ENCODE measurements around the gene CAPZA3. TPM values are rescaled to one million over a fixed set of nuclear protein-coding genes. Genes with fewer than 3 reads are reported as not detected.

Gene CAPZA3
- total RNA-seq, 1 experiment from 2014 or later = not detected

GRCh38 chr12:18731156-18731555 is 6.8 kb upstream of the CAPZA3 start:
- Mint-ChIP-seq H3K36me3 (ENCODE audit: insufficient read depth in 1 of 3, low read depth in 3 of 3) (peaks cover 9 to 22% (median 11%) of the 10 kb centered on the region in 3 experiments; a peak in 6 of 7 replicates), H3K27me3 (ENCODE audit: low read depth) (no peaks in the 10 kb centered on the region), H3K9me3 (peaks cover 17 to 18% of the 10 kb centered on the region in 2 experiments), H3K4me3 (no peak overlapping the region), H3K4me1 (peaks cover 0 to 6% of the 10 kb centered on the region in 2 experiments; a peak in 2 of 4 replicates), H3K27ac (no peak overlapping the region; a peak in 1 of 7 replicates)
- H3K79me2 ChIP-seq (ENCODE audit: insufficient read depth, low read length) = no peaks in the 10 kb centered on the region
- no peak overlapping the region for H2BK120ac ChIP-seq (ENCODE audit: low read depth, low read length, poor library complexity, severe bottlenecking)
- no peak overlapping the region for H4K8ac ChIP-seq (replicated peaks; ENCODE audit: insufficient read length, low read depth, low read length)
- H4K20me1 ChIP-seq (ENCODE audit: control insufficient read depth, insufficient read depth, insufficient read length) = no peaks in the 10 kb centered on the region
- no peak overlapping the region for H2BK20ac ChIP-seq (ENCODE audit: low read depth, low read length, poor library complexity, severe bottlenecking)
- H3K56ac ChIP-seq (ENCODE audit: insufficient read length, low read depth, low read length) = no peak overlapping the region
- H3K9ac ChIP-seq (ENCODE audit: extremely low read depth, insufficient read length, low read length) = no peak overlapping the region
- H3K27ac ChIP-seq (ENCODE audit: insufficient read length, low read depth, low read length) = no peak overlapping the region
- no peak for TF ChIP-seq CTCF (conservative IDR thresholded peaks at IDR 0.05)
- no peaks in the 10 kb centered on the region for H3K4me1 ChIP-seq (ENCODE audit: insufficient read depth, low read length)
- H2AK5ac ChIP-seq (ENCODE audit: insufficient read length, low read length) = no peak overlapping the region
- no peak overlapping the region for H3K18ac ChIP-seq (ENCODE audit: insufficient read length, low read depth, low read length)
- no peak overlapping the region for H4K5ac ChIP-seq (ENCODE audit: insufficient read length, low read depth, low read length)
- H2BK5ac ChIP-seq (ENCODE audit: insufficient read length, low read length) = no peak overlapping the region
- H3K27me3 ChIP-seq (ENCODE audit: insufficient read depth, low read length) = no peaks in the 10 kb centered on the region
- H3T11ph ChIP-seq (ENCODE audit: low read length) = no peak overlapping the region
- no peak for DNase-seq
- H2AFZ ChIP-seq (ENCODE audit: low read length) = no peak overlapping the region
- no peak overlapping the region for H3K23ac ChIP-seq (ENCODE audit: insufficient read length, low read depth, low read length)
- no peaks in the 10 kb centered on the region for H3K9me3 ChIP-seq (ENCODE audit: control insufficient read depth, low read depth, low read length)
- no peaks in the 10 kb centered on the region for H3K23me2 ChIP-seq (ENCODE audit: insufficient read length, low read depth, low read length, poor library complexity, severe bottlenecking)
- no peak overlapping the region for H3K4me2 ChIP-seq (ENCODE audit: insufficient read depth, insufficient read length, low read length)
- H2BK15ac ChIP-seq (ENCODE audit: low read depth, low read length) = no peak overlapping the region
- H2BK12ac ChIP-seq (ENCODE audit: insufficient read length, low read depth, low read length) = no peak overlapping the region
- no peaks in the 10 kb centered on the region for H3K79me1 ChIP-seq (ENCODE audit: insufficient read depth, low read depth, low read length, poor library complexity, severe bottlenecking)
- H3K14ac ChIP-seq (ENCODE audit: insufficient read depth, low read length) = no peak overlapping the region
- no CpG with 5 or more reads among the region's 5 CpGs for WGBS (ENCODE audit: extremely low coverage, insufficient read length, low lambda C conversion rate)
- H3K4ac ChIP-seq (ENCODE audit: low read depth, low read length) = no peak overlapping the region
- no peak overlapping the region for H4K91ac ChIP-seq (ENCODE audit: insufficient read length, low read depth, low read length)
